HG03378 (cell line): Measurements from ENCODE around the gene HOXB4.

Source experiments
- ATAC-seq: cut with Tn5 transposase; IDR thresholded peaks from one replicate; pipeline ENCODE4 v1.9.1; 2021; ENCODE audit warnings: mild to moderate bottlenecking, moderate library complexity; ENCODE audit not compliant: unreplicated experiment

The HOXB4 gene

DNA sequence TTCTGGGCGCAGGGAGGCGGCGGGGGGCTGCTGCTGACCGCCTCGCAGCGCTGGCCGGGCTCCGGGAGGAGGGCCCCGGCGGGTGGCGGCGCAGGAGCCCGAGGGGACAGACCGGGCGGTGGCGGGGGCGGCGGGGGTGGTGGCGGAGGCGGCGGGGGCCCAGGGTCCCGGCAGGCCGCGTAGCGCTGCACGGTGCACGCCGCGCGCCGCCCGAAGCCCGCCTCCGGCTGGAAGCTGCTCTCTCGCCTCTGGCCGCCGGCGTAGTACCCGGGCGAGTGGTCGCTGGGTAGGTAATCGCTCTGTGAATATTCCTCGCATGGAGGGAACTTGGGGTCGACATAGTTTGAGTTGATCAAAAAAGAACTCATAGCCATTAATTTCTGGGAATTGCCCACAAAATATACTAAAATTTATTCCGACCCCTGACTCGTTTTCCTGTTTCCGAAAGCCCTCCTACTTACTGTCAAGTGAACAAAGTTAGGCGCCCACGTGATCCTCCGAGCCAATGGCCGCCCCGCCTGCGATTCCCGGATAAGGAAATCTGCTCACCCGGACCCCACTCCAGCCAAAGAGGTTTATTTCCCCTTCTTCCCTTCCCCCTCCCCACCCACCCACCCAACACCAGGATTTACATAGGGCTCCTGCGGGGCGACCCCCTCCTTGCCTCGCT is at the start of gene HOXB4:
TSS of gene HOXB4 (minus strand) at position 405 of the 670 bp plus-strand sequence. CDS start at position 374, 31 bp downstream.
- ATAC-seq: peak; percentile 54

GRCh38 chr17:48627118-48627597 is 49.0 kb upstream of the HOXB4 start:
- no peak for ATAC-seq

DNA sequence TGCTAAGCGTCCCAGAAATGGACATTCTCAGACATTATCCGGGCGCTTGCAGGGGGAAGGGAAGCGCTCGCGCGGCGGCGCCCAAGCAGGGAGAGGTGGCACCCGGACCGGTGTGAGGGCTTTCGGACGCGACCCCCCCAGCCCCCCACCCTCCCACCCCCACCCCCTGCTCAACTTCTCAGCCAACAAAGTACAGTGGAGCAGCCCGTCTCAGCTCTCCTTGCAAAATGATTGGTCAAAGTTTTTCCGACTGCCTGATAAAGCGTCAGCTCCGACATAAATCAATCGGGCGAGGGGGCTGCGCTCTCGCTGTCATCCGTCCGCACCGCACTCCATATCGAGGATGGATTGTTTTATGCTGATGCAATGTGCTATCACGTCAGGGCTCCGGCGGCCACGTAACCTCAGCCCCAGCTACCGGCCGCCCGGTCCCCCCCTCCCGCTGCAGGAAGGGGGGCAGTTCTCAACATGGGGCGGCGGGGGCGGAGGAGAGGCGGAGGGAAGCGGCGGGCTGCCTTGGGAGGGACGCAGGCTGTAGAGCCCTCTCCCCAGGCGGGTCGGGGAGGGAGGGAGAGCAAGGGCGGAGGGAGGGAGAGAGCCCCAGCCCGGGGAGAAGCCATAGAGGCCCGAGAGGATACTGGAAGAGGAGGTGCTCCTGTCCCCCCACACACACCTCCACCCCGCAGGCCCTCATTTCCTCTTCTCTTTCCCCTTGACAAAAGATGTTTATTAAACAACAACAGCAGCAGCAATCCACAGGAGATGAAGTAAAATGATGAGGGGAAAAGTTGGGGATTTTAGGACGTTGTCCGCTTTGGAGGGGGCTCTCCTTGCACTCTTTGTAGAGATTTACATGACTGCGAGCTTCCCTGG is 48.3 kb upstream of the HOXB4 start, which contains the start of gene HOXB9:
TSS of gene HOXB9 (minus strand) at position 114 of the 873 bp plus-strand sequence. CDS start at position 25, 89 bp downstream.
- no peak for ATAC-seq

DNA sequence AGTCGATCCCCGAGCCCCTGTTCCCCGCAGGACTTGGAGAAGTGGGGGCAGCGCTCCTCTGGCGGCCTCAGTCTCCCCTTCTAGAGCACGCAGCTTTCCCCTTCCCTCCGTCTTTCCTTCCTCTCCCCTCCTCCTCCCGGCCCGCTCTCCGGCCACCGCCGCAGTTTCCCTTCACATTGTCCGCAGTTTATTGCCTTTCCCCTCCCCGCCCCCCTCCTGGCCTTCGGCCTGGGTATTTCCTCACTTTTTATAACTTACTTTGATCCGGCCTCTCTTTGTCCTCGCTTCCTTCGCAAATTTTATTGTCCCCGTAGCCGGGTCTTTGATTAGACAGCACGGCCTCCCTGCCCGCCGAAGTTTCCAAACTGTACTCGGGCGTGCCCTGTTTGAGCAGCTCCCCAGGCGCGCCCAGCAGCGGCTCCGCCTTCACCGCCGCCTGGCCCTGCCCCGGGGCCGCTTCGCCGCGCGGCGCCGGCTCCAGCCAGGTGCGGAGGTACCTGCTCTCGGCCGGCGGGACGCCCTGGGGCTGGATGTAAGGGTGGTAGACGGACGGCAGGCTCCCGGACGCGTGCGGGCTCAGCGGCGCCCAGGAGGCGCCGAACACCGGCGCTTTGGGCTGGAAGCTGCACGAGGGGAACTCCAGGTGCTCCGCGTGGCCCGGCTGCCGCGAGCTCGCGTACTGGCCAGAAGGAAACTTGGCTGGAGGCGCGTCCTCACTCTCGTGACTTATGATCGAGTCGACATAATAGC is 47.5 kb upstream of the HOXB4 start:
- no peak for ATAC-seq

- ATAC-seq: no peak
These were observed 46.7 kb upstream of the HOXB4 start for GRCh38 chr17:48624544-48625494.

DNA sequence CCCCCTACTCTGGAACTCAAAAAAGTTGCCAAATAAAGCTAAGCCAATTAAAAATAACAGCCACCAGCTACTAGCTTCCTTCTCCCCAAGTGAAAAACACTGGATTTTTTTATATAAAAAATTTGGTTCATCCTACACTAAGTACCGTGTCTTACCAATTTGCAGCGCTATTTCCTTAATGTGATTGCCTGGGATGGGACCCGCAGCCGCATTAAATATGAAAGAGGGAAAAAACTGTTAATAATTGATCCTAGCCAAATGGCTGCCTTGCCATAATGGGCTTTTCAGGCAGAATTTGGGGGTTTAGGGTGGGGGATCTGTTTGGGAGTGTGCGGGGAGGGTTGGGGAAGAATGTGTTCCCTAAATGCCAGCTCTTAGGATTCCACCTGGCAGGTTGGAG is 46.0 kb upstream of the HOXB4 start:
- ATAC-seq: no peak

GRCh38 chr17:48623583-48623982 is 45.4 kb upstream of the HOXB4 start:
- no peak for ATAC-seq

- no peak for ATAC-seq
These were observed 44.7 kb upstream of the HOXB4 start for GRCh38 chr17:48622857-48623256.

GRCh38 chr17:48621410-48622392 is 43.6 kb upstream of the HOXB4 start:
- no peak for ATAC-seq

GRCh38 chr17:48620461-48621139 is 42.5 kb upstream of the HOXB4 start:
- no peak for ATAC-seq

DNA sequence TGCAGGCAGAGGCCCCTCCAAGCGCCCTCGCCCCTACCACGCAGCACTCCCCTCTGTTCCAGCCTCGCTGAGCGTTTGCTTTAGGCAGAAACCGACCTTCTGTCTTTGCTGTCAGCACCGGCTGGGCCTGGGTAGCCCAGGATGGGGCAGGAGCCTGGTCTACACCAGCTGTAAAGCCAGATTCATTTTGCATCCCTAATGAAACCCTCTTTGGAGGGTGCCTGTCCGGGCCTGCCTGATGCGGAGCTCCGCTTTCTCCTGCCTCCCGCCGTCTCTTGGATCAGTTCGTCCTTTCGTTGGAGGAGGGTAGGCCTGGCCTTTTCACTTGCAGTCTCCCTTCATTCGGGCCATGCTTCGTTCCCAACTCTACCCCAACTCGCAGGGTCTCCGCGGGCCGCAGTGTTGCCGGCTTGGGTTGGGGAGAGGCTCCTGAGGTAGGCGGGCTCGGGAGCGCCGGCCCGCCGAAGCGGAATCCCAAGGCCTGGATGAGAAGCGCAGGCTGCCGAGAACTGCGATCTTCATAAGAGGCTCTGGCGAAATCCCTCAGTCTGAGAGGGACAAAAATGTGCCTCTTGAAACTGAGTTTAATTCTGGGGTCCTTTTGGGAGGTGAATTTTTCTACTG is 41.8 kb upstream of the HOXB4 start:
- no peak for ATAC-seq

DNA sequence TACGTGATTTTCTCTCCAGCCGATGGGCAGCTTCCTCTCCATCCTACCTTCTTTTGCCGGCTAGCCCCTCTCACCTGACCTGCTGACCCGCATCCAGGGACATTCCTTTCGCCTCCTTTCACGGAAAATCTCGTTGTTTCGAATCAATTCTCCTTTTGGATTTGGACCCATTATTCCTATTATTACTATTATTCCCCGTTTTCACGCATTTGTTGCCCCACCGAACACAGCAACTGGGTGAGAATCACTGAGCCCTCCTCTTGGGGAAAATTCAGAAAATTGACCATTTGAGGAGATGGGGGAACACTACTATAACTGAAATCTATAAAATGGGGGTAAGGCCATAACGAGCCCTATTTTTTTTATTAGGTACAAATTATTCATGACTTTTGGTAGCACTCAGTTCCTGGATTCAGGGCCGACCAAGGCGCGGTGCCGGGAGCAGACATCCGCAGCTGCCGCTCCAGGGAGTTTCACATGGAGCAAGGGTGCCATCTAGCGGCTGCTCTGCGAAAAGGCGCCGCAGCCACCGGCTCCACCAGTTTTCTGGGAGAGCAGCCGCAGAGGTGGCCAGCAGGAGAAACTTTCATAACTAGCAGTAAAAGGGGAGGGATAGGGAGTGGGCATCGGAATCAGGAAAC is 40.2 kb upstream of the HOXB4 start:
- no peak for ATAC-seq

GRCh38 chr17:48617471-48618255 is 39.5 kb upstream of the HOXB4 start:
- no peak for ATAC-seq

DNA sequence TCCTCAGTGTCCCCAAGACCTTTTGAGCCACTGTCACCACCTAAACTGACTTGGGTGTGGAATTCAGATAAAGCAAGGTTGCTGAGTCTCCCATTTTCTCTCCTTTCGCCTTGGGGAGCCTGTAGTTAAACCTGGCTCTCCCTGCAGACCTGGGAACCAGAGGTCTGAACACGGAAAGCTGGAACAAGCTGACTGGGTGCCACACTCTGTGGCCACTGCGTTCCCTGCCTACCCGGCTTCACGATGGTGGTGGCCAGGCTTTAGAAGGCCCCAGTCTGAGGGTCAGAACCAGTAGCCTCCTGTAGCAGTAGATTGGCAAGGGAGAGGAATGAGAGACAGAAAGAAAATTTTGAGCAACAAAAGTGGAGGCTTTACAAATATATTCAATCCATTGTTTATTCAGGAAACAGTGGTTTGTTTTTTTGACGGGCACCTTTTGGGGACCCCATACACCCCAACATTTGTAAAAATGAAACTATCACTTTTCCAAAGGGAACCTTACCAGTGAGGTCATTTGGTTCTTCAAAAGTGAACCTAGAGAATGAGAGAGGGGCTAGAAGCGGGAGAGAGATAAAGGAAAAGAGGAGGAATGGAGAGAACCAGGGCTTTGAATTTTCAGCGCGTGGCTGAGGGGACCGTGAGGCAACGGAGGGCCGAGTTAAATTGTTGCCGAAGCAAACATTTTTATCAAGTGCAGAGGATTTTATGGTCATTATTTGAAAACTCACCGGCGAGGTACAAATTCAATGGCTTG is 38.7 kb upstream of the HOXB4 start:
- ATAC-seq: no peak

DNA sequence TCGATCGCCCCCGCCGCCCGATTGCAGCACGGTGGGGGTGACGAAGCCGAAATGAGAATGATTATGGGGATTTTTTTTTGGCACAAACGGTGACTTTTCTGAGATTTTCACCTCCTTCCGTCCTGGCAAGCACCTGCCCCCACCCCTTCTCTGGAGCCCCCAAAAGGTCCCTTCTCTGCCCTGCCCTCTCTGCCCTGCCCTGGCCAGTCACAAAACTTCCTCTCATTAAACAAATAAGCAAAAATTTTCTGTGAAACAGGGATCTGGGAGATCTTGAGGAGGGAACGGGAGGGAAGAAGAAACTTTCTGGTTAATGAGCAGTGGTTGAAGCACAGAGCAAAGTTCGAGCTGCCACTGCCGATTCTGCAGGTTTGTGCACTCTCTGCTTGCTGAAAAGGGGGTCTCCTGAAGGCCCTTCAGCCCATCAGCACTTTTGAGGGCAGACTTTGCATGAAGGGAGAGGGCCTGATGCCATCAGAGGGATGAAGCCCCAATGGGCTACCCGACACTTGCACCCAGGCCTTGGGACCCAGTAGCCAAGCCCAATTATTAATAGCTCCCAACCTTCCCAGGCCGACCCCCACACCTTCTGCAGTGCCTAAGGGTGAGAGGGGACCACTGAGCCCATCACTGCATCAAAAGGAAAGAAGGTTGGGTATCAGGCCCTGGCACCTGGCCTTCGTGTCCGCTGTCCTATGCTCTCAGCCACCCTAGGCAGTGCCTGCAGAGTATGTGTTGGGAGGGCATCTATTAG is 38.0 kb upstream of the HOXB4 start:
- no peak for ATAC-seq
